ENCODE measurements around the gene CORO2A.

DNA sequence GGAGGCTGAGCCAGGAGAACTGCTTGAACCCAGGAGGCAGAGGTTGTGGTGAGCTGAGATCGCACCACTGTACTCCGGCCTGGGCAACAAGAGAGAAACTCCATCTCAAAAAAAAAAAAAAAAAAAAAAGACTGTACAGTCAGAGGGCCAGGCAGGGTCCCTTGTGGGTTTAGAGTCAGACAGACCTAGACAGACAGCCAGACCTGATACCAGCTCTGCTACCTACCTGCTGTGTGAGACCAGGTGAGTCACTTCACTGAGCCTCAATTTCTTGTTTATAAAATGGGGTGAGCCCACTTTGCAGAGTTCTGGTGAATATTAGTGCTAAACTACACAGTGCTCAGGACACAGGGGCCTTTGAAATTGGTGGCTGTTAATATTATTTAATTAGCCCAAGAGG lies 93.1 kb downstream of the CORO2A start:
- no peak for TF ChIP-seq POLR2AphosphoS5 (IDR thresholded peaks at IDR 0.05)
- TF ChIP-seq, protein P1, sequence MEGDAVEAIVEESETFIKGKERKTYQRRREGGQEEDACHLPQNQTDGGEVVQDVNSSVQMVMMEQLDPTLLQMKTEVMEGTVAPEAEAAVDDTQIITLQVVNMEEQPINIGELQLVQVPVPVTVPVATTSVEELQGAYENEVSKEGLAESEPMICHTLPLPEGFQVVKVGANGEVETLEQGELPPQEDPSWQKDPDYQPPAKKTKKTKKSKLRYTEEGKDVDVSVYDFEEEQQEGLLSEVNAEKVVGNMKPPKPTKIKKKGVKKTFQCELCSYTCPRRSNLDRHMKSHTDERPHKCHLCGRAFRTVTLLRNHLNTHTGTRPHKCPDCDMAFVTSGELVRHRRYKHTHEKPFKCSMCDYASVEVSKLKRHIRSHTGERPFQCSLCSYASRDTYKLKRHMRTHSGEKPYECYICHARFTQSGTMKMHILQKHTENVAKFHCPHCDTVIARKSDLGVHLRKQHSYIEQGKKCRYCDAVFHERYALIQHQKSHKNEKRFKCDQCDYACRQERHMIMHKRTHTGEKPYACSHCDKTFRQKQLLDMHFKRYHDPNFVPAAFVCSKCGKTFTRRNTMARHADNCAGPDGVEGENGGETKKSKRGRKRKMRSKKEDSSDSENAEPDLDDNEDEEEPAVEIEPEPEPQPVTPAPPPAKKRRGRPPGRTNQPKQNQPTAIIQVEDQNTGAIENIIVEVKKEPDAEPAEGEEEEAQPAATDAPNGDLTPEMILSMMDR (IDR thresholded peaks at IDR 0.05): no peak
